ENCODE results near the gene CHAC1. TPM values are rescaled to one million over a fixed set of nuclear protein-coding genes. Genes with fewer than 3 reads are reported as not detected.

The CHAC1 gene
- total and polyA plus RNA-seq, 2 of the 13 experiments (the other 11 are each of a cell fraction or from before 2014, with no cell fraction given), result 0.44 TPM; not detected in 1

GRCh38 chr15:40906091-40906990 is 46.9 kb upstream of the CHAC1 start (continued):
- TF ChIP-seq CTCF (CRISPR knock-in tag; IDR thresholded peaks at IDR 0.05) (peak; percentile 94), TARDBP (CRISPR knock-in tag; IDR thresholded peaks at IDR 0.05) (peak; percentile 52; the same call in 1 of the 2 replicates), NKX3-1 (CRISPR knock-in tag; IDR thresholded peaks at IDR 0.05) (0 out of 2 replicates have a peak, but pooled peaks have one; percentile 41), PHF21A (CRISPR knock-in tag; IDR thresholded peaks at IDR 0.05) (peak; percentile 80), U2AF1 (optimal IDR thresholded peaks at IDR 0.05; ENCODE audit: low read depth, low read length) (peak; percentile 86), GABPB1 (CRISPR knock-in tag; IDR thresholded peaks at IDR 0.05) (peak; percentile 67), NFIC (IDR thresholded peaks at IDR 0.05; ENCODE audit: low read length) (no peak), MLX (CRISPR knock-in tag; IDR thresholded peaks at IDR 0.05) (no peak), ARNT2 (CRISPR knock-in tag; IDR thresholded peaks at IDR 0.05; ENCODE audit: low read depth) (0 out of 2 replicates have a peak, but pooled peaks have one; percentile 33), RXRB (CRISPR knock-in tag; IDR thresholded peaks at IDR 0.05; ENCODE audit: borderline replicate concordance) (0 out of 2 replicates have a peak, but pooled peaks have one; percentile 8), HMGXB4 (CRISPR knock-in tag; IDR thresholded peaks at IDR 0.05; ENCODE audit: borderline replicate concordance in 1 of 2, low read depth in 1 of 2) (peak; percentile 78 to 91), RXRA (CRISPR knock-in tag; IDR thresholded peaks at IDR 0.05) (peak; percentile 33; the same call in 1 of the 2 replicates), NFE2L1 (CRISPR knock-in tag; IDR thresholded peaks at IDR 0.05; ENCODE audit: borderline replicate concordance) (no peak), ZBTB7A (CRISPR knock-in tag; IDR thresholded peaks at IDR 0.05) (peak; percentile 91; the same call in 1 of the 2 replicates), ELF3 (CRISPR knock-in tag; IDR thresholded peaks at IDR 0.05) (0 out of 2 replicates have a peak, but pooled peaks have one; percentile 25), MYC (CRISPR knock-in tag; IDR thresholded peaks at IDR 0.05; ENCODE audit: borderline replicate concordance) (peak; percentile 55; the same call in 1 of the 2 replicates), XRCC5 (optimal IDR thresholded peaks at IDR 0.05; ENCODE audit: low read length) (peak; percentile 81), ZNF468 (CRISPR knock-in tag; IDR thresholded peaks at IDR 0.05) (0 out of 2 replicates have a peak, but pooled peaks have one; percentile 73), ZNF776 (CRISPR knock-in tag; IDR thresholded peaks at IDR 0.05) (peak; percentile 76; the same call in 1 of the 2 replicates), MEF2D (CRISPR knock-in tag; IDR thresholded peaks at IDR 0.05) (0 out of 2 replicates have a peak, but pooled peaks have one; percentile 49), TCF7L2 (IDR thresholded peaks at IDR 0.05; ENCODE audit: low read depth, low read length) (no peak), ZNF414 (CRISPR knock-in tag; IDR thresholded peaks at IDR 0.05) (0 out of 2 replicates have a peak, but pooled peaks have one; percentile 45), ZMYM4 (CRISPR knock-in tag; IDR thresholded peaks at IDR 0.05) (no peak), MIER3 (CRISPR knock-in tag; IDR thresholded peaks at IDR 0.05; ENCODE audit: borderline replicate concordance) (0 out of 2 replicates have a peak, but pooled peaks have one; percentile 21), AKAP8 (CRISPR knock-in tag; IDR thresholded peaks at IDR 0.05) (peak; percentile 64; the same call in 1 of the 2 replicates), POLR2A (IDR thresholded peaks at IDR 0.05; ENCODE audit: insufficient read depth in 1 of 2, low read depth in 2 of 2, low read length in 2 of 2) (no peak)
